ENCODE data around the gene TINCR. TPM values are rescaled to one million over a fixed set of nuclear protein-coding genes. Genes with fewer than 3 reads are reported as not detected.

The TINCR gene
- total RNA-seq, 1 donor from 2014 or later: 3.9 TPM

DNA sequence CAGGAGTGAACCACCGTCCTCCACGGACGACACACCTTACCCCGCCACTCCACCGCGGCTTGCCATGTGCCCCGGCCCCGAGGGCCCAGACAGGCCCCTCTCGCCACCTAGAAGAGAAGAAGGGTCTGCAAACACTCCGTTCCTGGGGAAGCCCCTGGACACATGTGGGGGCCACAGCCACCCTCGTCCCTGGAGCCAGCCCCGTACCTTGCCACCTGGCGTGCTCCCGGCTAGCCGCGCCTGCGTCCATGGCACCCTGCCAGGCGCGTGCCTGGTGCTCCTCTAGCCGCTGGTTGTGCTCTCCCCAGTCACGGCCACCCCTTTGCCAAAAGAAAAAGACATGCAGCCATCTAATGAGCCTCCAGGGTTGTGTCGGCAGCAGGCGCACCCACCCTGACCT lies 19.9 kb upstream of the TINCR start:
- DNase-seq (no peak), ATAC-seq (no peak)
- intact Hi-C loops (cut with DNase I): no loop called here
- Histone ChIP-seq H3K27me3 (ENCODE audit: low read depth) (no peaks in the 10 kb centered on the region), H3K27ac (no peak overlapping the region), H3K4me1 (no peaks in the 10 kb centered on the region), H3K9me3 (no peaks in the 10 kb centered on the region), H3K4me3 (no peak overlapping the region), H3K36me3 (peaks cover 76% of the 10 kb centered on the region)
- TF ChIP-seq, protein P1, sequence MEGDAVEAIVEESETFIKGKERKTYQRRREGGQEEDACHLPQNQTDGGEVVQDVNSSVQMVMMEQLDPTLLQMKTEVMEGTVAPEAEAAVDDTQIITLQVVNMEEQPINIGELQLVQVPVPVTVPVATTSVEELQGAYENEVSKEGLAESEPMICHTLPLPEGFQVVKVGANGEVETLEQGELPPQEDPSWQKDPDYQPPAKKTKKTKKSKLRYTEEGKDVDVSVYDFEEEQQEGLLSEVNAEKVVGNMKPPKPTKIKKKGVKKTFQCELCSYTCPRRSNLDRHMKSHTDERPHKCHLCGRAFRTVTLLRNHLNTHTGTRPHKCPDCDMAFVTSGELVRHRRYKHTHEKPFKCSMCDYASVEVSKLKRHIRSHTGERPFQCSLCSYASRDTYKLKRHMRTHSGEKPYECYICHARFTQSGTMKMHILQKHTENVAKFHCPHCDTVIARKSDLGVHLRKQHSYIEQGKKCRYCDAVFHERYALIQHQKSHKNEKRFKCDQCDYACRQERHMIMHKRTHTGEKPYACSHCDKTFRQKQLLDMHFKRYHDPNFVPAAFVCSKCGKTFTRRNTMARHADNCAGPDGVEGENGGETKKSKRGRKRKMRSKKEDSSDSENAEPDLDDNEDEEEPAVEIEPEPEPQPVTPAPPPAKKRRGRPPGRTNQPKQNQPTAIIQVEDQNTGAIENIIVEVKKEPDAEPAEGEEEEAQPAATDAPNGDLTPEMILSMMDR (IDR thresholded peaks at IDR 0.05): no peak

DNA sequence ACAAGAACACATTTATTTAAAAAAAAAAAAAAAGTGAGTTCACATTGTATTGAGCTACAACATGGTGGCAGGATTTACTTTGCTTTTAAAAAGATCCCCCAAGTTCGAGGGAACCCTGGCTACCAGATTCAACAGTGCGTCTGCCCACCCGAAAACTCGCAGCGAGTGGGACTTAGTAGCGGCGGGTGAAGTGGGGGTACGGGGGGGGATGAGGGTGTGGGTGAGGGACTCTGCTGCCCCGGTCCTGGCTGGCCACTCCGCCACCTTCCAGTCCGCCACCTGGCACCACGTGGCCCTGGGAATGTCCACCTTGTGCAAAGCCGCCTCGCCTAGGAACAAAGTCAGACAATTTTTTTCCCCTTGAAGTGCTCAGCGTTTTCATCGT lies 19.3 kb upstream of the TINCR start:
- Histone ChIP-seq H3K27me3 (ENCODE audit: low read depth) (no peaks in the 10 kb centered on the region), H3K9me3 (no peaks in the 10 kb centered on the region), H3K36me3 (peaks cover 76% of the 10 kb centered on the region), H3K4me3 (no peak overlapping the region), H3K4me1 (no peaks in the 10 kb centered on the region), H3K27ac (no peak overlapping the region)
- TF ChIP-seq, protein P1 (IDR thresholded peaks at IDR 0.05): no peak
- ATAC-seq (no peak), DNase-seq (no peak)
- intact Hi-C loops (cut with DNase I): no loop called here

DNA sequence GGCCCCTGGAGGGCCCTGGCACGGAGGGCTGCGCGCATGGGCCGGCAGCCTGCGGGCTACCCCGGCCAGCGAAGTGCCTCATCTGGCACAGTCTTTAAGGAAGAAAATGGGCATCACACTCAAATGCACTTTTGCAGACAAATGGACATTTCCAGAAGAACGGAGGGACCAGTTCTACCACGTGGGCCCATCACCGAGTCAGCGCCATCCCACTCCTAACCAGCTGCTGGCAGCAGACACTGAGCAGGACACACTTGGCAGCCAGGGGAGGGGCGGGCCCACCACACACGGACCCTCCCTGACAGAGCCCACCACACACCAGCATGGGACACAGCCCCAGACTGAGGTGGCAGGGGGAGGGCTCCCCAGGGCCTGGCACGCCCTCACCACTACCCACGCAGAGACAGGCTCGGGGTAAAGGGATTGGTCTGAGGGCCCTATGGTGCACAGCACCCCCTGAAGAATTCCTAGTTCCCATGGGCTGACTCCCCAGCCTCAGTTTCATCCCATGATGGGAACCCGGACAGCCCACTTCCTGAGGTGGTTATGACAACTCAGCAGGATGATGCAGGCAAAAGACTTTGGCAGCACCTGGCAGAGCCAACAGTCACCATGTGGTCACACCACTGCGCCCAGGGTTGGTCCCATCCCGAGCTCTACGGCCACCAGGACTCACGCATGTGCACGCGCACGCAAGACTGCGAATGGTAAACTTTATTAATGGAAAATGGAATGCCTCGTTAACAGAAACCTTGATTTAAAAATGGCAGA lies 18.7 kb upstream of the TINCR start:
- H3K4me1 ChIP-seq: no peaks in the 10 kb centered on the region
- DNase-seq (no peak), ATAC-seq (peak in 1 of 2 donors; percentile 3)
- intact Hi-C loops (cut with DNase I): no loop called here
- no peak overlapping the region for H3K4me3 ChIP-seq
- no peaks in the 10 kb centered on the region for H3K27me3 ChIP-seq (ENCODE audit: low read depth)
- H3K27ac ChIP-seq: no peak overlapping the region
- H3K36me3 ChIP-seq: peaks cover 76% of the 10 kb centered on the region
- H3K9me3 ChIP-seq: no peaks in the 10 kb centered on the region
- TF ChIP-seq, protein P1 (IDR thresholded peaks at IDR 0.05): no peak

DNA sequence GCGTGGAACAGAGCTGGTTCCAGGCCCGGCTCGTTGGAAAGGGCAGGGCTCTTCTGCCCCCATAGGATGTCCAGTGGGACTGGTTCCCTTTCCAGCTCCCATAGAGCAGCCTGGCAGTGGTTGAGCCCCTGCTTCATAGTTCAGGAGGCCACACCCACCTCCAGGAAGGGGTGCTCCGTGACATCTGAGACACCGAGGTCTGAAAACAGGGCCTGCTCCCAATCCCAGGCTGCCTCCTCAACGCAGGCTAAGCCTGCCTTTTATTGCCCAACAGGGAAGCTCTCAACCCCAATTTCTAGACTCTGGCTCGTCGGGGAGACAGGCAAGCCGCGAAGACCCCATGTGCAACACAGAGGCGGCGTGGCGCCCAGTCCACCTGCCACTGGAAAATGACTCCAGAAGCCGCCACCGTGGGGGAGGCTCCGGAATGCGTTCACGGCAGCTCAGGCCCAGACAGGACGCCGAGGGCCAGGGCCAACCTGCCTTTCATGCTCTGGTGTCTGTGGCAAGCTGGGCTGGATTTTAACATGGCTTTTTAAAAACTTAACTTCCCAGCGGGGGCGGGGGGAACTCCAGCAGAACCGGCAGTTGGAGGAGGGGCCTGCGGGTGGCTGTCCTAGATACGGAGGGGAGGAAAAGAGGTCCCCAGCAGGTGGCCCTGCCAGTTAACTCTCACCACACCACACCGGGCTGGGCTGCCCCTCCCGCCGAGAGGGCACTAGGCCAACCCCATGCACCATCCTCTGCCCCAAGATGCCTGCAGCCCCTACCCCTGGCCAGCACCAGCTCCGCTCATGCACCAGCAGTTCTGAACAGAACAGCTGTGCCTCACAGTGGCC lies 17.9 kb upstream of the TINCR start:
- DNase-seq: no peak
- Histone ChIP-seq H3K27ac (peak overlapping the region; percentile 18), H3K36me3 (peaks cover 69% of the 10 kb centered on the region), H3K27me3 (ENCODE audit: low read depth) (no peaks in the 10 kb centered on the region), H3K9me3 (no peaks in the 10 kb centered on the region), H3K4me1 (no peaks in the 10 kb centered on the region), H3K4me3 (no peak overlapping the region)
- ATAC-seq: peak; percentile 13 to 14
- intact Hi-C loops (cut with DNase I): no loop called here
- TF ChIP-seq, protein P1 (IDR thresholded peaks at IDR 0.05): no peak

DNA sequence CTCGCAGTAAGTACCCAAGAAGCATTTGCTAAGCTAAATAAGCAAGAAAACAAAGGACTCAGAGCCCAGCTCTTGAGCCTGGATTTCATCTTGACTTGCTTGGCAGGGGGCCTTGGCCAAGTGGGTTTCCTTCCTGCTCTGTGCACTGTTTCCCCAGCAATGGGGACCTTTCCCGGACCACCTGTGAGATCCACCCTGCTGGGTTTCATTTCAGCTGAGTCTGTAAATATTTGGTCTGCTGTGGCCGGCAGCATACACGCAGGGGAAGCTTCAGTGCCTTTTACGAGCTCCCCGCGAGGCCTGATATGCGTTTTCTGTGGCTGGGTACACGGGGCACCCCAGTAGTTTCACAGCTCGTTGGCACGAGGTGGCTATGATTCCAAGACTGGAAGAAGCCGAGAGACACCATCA lies 12.4 kb upstream of the TINCR start:
- Histone ChIP-seq H3K36me3 (peaks cover 14% of the 10 kb centered on the region), H3K27ac (no peak overlapping the region), H3K4me1 (peaks cover 5% of the 10 kb centered on the region), H3K4me3 (no peak overlapping the region), H3K9me3 (no peaks in the 10 kb centered on the region), H3K27me3 (ENCODE audit: low read depth) (no peaks in the 10 kb centered on the region)
- TF ChIP-seq, protein P1 (IDR thresholded peaks at IDR 0.05): no peak
- ATAC-seq (no peak), DNase-seq (no peak)
- intact Hi-C loops (cut with DNase I): no loop called here
